Kidney (tissue), 14 donors: Measurements from ENCODE around the gene LRRK1. TPM values are rescaled to one million over a fixed set of nuclear protein-coding genes. Genes with fewer than 3 reads are reported as not detected.

ENCODE experiments used
- DNase-seq, 5 donors: peaks; one replicate each; pipeline ENCODE4 v3.0.0-alpha.2; 2013 to 2020
- FAIRE-seq: peaks from 2 replicates; lab custom pipeline; 2012; peaks lifted over from hg19 to GRCh38; lab: Jason Lieb, UNC
- H3K27ac ChIP-seq, 2 donors: one replicate each; pipeline ENCODE4 v1.7.0; 2013; ENCODE audit warnings: low read depth in 2 of 2, low read length in 2 of 2, inconsistent platforms in 1 of 2
- H3K27me3 ChIP-seq: one replicate; pipeline ENCODE4 v1.7.1; 2013; ENCODE audit warnings: low read length, inconsistent platforms; ENCODE audit not compliant: control insufficient read depth, insufficient read depth
- H3K36me3 ChIP-seq, 3 donors: one replicate each; pipeline versions ENCODE4 v1.7.0 to v1.7.1; 2013; ENCODE audit warnings: low read length in 3 of 3, control low read depth in 1 of 3, inconsistent platforms in 1 of 3; ENCODE audit not compliant: insufficient read depth in 3 of 3, control insufficient read depth in 2 of 3
- H3K4me1 ChIP-seq, 3 donors: one replicate each; pipeline versions ENCODE4 v1.7.0 to v1.7.1; 2013; ENCODE audit warnings: low read length in 3 of 3, inconsistent platforms in 1 of 3, low read depth in 1 of 3; ENCODE audit not compliant: control insufficient read depth in 2 of 3, insufficient read depth in 2 of 3
- H3K4me3 ChIP-seq, 3 donors: one replicate each; pipeline versions ENCODE4 v1.7.0 to v1.8.1; 2013; ENCODE audit warnings: low read length in 3 of 3, control low read depth in 1 of 3, inconsistent platforms in 1 of 3
- H3K9ac ChIP-seq, 3 donors: one replicate each; pipeline versions ENCODE4 v1.7.0 to v1.7.1; 2013; ENCODE audit warnings: low read length in 3 of 3, control low read depth in 1 of 3, inconsistent platforms in 1 of 3
- H3K9me3 ChIP-seq, 3 donors: one replicate each; pipeline versions ENCODE4 v1.7.0 to v1.7.1; 2013; ENCODE audit warnings: low read length in 3 of 3, control low read depth in 1 of 3, inconsistent platforms in 1 of 3; ENCODE audit not compliant: control insufficient read depth in 2 of 3, insufficient read depth in 1 of 3
- CTCF ChIP-seq: IDR thresholded peaks from 3 replicates; pipeline ENCODE4 v1.5.1; 2012; ENCODE audit warnings: mild to moderate bottlenecking, moderate library complexity, borderline replicate concordance; ENCODE audit not compliant: insufficient read depth; ENCODE audit errors: extremely low read depth
- intact Hi-C: fragments of 100-400 bp; cut with DNase I; formaldehyde crosslinking; loops from one replicate; pipeline ENCODE4 v1.11.1; 2022
- polyA plus RNA-seq: library from polyadenylated mRNA; stranded (reverse); fragments of 350-450 nt; fragmentation: Illumina TruSeq; extraction: RNeasy Lipid Tissue Mini Kit (QIAGEN cat#74804); gene quantifications from one replicate; pipeline ENCODE4 v1.2.3, GENCODE V29; 2014; ENCODE audit warnings: low read depth, low replicate concordance; ENCODE audit not compliant: insufficient read depth
- total RNA-seq: library from RNA; stranded (reverse); fragmentation: NEBNext Ultra II Directional; extraction: Animal tissue kit (Norgen Biotek cat#: 25700); gene quantifications from one replicate; pipeline ENCODE4 v1.2.1, GENCODE V29; 2021
- donor health status: control.
- donor health status: control.
- donor health status: control.
- donor health status: control.
- donor health status: control.
- donor health status: DM: yes; HTN: yes; CAD: no.
- donor health status: Normal renal cell carcinoma (clear cell type).

LRRK1 gene
- total and polyA plus RNA-seq, 2 donors from 2014 or later: 1.1 to 24.9 TPM

GRCh38 chr15:101053261-101053660, 134.1 kb downstream of the LRRK1 start:
- Histone ChIP-seq H3K27ac (no peak overlapping the region), H3K36me3 (no peaks in the 10 kb centered on the region), H3K9ac (no peak overlapping the region), H3K4me1 (no peaks in the 10 kb centered on the region), H3K27me3 (no peaks in the 10 kb centered on the region), H3K4me3 (no peak overlapping the region), H3K9me3 (no peaks in the 10 kb centered on the region)
- no peak for TF ChIP-seq CTCF
- DNase-seq: no peak
- intact Hi-C loops: no loop called here
- no peak for FAIRE-seq

- no peak overlapping the region for H3K27ac ChIP-seq
- no peaks in the 10 kb centered on the region for H3K27me3 ChIP-seq
- H3K9me3 ChIP-seq: no peaks in the 10 kb centered on the region
- FAIRE-seq (no peak), DNase-seq (no peak)
- no peaks in the 10 kb centered on the region for H3K36me3 ChIP-seq
- H3K4me3 ChIP-seq: no peak overlapping the region
- intact Hi-C loops: no loop called here
- H3K4me1 ChIP-seq: no peaks in the 10 kb centered on the region
- TF ChIP-seq CTCF: no peak
- no peak overlapping the region for H3K9ac ChIP-seq
These were observed 135.0 kb downstream of the LRRK1 start for GRCh38 chr15:101054116-101054515.

GRCh38 chr15:101054991-101055390, 135.8 kb downstream of the LRRK1 start:
- DNase-seq (peak in 1 of 5 donors; percentile 45), FAIRE-seq (no peak)
- Histone ChIP-seq H3K9ac (no peak overlapping the region), H3K27ac (no peak overlapping the region), H3K4me3 (no peak overlapping the region), H3K9me3 (no peaks in the 10 kb centered on the region), H3K27me3 (no peaks in the 10 kb centered on the region), H3K36me3 (no peaks in the 10 kb centered on the region), H3K4me1 (no peaks in the 10 kb centered on the region)
- intact Hi-C loops: no loop called here
- TF ChIP-seq CTCF: no peak

- Histone ChIP-seq H3K36me3 (no peaks in the 10 kb centered on the region), H3K9me3 (no peaks in the 10 kb centered on the region), H3K27me3 (no peaks in the 10 kb centered on the region), H3K4me1 (no peaks in the 10 kb centered on the region), H3K9ac (no peak overlapping the region), H3K27ac (no peak overlapping the region), H3K4me3 (no peak overlapping the region)
- TF ChIP-seq CTCF: no peak
- intact Hi-C loops: no loop called here
- DNase-seq (no peak), FAIRE-seq (no peak)
These were observed 136.3 kb downstream of the LRRK1 start for GRCh38 chr15:101055411-101055810.
